EH (cell line): ENCODE results near the gene B3GALNT1.

Experiments used
- DNase-seq: peaks from one replicate; pipeline ENCODE4 v3.0.0-alpha.2; 2015; ENCODE audit warnings: low read depth

The B3GALNT1 gene, protein sequence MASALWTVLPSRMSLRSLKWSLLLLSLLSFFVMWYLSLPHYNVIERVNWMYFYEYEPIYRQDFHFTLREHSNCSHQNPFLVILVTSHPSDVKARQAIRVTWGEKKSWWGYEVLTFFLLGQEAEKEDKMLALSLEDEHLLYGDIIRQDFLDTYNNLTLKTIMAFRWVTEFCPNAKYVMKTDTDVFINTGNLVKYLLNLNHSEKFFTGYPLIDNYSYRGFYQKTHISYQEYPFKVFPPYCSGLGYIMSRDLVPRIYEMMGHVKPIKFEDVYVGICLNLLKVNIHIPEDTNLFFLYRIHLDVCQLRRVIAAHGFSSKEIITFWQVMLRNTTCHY

DNA sequence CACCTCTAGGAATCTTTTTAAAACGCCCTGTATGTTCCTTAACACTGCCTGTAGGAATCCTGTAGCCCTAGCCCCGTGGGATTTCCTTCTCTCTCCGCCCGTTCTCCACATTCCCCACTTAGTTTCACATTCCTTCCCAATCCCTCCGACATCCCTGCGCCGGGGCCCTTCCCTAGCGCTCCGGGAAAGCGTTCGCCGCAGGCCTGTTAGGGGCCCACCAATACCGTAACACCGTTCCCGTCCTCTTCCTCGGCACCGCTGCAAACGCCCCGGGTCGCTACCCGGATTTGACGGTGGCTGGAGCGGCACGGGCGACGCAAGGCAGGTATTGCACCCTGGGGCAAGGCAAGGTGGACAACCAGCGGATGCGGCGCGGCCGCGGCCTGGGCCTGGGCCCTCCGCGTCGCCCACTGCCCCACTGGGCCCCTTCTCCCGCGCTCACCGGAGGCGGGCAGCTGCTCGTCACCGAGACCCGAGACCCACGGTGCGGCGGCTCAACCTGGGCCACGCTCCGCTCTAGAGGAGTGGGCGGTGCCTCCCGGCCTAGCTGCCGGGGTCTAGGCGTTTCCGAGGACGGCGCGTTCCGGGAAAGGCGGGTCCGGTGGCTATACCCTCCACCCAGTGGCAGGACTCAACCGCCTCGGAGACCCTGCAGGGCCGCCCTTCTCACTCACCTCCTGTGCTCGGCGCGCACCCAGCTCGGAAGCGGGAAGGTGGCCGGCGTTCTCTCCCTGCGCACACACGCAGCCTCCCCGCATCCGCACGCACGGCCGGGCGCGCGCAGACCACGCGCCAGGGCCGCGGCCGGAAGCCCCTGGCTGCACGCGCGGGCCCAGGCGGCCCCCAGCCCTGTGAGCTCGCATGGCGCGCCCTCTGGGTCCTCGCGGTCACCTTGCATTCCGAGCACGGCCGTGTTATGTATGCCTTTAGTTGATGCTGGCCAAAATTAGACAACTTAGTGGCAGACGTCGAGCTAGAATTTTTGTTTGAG is at the start of gene B3GALNT1:
TSS of gene B3GALNT1 (minus strand) at position 789 of the 991 bp plus-strand sequence. CDS start 18,595 bp downstream, outside the sequence.
- peak; percentile 73 for DNase-seq

DNA sequence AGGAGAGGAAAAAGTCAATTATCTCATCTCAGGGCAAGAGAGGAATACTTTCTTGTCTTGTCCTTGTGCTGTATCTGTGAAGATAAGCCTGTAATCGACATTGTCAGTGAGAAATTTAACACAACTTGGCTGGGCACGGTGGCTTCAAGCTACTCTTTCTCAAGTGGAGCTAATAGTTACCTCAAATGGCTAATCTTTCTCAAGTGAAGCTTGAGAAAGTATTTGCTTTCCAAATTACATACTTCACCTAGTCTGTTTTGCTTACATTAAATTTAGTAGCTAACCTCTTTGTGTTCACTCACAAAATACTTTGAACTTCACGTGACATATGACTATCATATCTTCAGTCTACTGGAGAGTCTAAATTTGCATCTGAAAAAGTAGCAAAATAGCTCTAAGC is 48.3 kb upstream of the B3GALNT1 start:
- no peak for DNase-seq

DNA sequence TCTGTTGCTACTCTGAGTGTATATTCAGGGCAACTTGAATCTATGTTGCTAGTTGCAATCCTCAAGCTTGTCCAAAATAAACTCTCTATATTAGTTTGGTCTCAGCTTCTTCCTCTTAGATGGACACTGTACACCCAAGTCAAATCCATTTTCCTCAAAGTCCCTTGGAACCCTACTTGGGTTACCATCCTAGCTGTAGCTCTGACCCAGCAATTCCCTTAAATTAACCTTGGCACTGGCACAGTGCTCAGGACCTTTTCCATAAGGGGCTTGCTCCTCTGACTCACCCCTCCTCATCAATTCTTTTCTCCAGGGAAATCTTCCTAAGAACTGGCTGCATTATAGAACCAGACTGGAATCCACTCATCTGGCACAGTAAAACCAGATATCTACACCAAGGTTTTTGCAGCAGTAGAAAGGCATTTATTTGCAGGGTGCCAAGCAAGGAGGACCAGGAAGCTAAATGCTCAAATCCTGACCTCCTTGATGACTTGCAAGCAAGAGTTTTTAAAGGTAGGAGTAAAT is 44.9 kb upstream of the B3GALNT1 start:
- no peak for DNase-seq

DNA sequence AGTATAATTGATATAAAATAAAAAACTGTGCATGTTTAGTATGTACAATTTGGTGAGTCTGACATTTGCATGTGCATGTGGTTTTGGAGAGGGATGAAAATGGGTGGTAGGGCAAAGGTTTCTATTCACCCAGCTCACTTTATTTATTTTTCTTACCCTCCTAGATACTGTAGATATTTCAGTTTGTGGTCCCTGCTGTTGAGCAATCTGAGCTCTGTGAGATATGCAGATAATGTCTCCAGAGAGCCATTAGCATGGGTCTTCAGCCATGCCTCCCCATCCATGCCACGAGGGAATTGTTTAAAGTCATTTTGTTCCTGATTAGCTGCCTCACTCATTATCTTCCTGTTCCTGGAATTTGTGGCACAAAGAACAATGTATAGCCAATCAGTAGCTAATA is 44.4 kb upstream of the B3GALNT1 start:
- peak; percentile 67 for DNase-seq

DNA sequence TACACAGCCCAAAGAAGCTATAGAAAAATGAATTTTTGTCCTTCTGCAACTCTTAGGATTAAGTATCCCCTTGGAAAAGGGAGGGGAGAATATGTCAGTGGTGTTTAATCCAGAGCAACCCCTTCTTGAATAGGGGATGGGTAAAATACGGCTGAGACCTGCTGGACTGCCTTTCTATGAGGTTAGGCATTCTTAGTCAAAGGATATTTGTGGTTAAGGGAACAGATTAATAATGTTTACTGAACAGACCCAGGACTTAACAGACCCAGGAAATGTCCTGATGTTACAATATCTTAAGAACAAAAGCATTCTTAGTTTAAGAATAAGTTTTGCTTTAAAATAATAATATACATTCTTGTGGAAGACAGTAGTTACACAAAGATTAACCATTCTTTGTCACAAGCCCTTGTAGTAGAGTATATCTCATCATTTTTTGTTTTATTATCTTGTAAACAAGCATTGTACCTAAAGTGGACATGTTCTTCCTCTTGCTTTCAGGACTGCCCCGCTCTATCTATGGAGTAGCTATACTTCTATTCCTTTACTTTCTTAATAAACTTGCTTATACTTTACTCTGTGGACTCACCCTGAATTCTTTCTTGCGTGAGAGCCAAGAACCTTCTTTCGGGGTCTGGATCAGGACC is 43.8 kb upstream of the B3GALNT1 start:
- DNase-seq: peak; percentile 15

DNA sequence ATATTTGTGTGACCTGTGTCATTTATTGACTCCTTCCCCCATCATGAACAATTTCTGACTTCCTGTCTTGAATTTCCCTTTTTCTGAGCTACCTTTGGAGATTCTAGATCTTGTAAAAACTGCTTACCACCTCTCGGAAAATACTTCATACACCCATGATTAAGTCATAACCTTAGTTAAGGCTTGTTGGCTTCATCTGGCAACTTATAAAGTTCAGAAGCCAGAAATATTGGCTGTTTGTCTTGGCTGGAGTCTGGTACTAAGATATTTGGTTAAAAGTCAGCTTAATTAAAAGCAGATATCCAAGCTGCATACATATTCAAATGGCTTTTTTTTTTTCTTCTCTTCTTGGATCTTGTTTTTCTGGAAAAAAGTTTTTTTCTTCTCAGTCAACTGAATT is 37.3 kb upstream of the B3GALNT1 start:
- peak; percentile 69 for DNase-seq

- no peak for DNase-seq
Measured at GRCh38 chr3:161139686-161140085, 34.5 kb upstream of the B3GALNT1 start.

DNA sequence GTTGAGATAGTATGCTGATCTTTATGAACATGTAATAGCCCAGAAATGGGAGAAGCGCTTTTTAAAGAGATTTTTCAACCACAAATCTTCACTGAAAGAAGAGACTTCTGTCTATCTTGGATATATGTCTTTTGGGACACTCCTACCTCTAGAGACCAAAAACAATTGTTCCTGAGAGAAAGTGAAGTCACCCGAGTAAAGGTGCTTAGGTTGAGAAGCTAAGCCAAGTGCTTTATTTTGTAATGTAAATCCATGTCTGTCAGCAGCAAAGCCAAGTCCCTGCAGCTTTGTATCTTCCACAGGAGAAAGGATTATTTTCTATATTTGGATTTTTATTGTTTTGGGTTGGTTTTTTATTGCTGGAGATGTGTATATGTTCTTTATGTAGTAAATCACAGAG is 32.1 kb upstream of the B3GALNT1 start:
- DNase-seq: no peak

DNA sequence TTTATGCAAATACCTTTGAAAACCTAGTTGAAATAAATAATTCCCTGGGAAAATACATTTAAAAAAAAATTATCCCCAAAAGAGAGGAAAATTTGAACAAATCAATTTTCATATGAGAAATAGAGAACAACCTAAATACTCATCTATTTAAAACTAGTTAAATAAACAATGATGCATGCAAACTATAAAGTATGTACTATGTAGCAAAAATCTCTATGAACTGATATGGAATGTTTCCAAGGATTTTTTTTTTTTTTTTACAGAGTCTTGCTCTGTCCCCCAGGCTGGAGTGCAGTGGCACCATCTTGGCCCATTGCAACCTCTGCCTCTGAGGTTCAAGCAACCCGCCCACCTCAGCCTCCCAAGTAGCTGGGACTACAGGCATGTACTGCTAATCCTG is 27.2 kb upstream of the B3GALNT1 start:
- DNase-seq: no peak

DNA sequence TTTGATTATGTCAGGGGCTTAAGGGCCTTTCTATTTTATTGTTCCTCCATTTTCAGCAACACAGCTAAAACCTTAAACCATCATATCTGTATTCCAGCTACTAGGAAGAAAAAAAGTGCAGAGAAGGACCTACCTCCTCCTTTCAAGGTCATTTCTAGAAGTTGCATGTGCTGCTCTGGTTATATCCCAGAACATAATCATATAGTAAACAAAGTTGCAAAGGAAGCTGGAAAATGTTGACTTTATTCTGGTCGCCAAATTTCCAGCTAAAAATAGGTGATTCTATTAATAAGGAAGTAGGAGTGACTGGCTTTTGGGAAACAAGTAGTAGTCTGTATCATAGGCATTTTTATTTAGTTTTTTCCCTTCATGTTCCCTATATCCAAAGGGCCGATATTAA is 21.3 kb upstream of the B3GALNT1 start:
- no peak for DNase-seq

DNA sequence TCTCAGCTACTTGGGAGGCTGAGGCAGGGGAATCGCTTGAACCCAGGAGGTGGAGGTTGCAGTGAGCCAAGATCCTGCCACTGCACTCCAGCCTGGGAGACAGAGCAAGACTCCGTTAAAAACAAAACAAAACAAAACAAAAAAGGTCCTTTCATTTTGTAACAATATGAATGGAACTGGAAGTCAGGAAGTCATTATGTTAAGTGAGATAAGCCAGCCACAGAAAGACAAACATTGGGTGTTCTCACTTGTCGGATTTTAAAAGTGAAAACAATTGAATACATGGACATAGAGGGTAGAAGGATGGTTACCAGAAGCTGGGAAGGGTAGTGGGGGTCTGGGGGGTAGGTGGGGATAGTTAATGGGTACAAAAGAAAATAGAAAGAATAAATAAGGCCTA is 12.5 kb upstream of the B3GALNT1 start:
- no peak for DNase-seq

DNA sequence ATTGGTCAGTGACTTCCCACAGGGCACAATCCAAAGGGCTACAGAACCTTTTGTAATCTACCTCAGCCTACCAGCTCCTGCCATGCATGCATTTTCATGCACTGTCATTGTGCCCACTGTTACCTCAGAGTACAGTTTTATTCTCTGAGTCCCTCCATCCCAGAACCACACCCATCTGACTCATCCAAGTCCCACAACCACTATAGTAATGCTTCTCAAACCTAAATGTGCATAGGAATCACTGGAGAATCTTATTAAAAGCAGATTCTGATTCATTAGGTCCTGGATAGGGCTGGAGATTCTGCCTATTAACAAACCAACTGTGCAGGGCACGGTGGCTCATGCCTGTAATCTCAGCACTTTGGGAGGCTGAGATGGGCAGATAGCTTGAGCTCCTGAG is 3.7 kb upstream of the B3GALNT1 start:
- peak; percentile 38 for DNase-seq

DNA sequence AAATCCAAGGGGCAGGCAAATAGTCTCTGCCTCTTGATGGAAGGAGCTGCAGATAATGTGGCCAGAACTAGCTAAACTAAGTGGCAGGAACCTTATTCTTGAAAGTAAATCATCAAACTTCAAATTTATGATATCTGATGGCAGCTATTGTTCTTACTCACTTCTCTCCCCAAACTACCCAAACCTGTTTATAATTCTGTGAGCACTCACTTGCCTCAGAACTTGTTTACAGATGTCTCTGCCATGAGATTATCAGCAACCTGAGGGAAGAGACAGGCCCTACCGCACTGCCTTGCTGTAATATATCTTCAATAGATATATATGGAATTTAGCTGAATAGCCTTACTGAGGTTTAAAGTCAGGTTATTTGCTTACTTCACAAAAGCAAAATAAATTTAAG is 2.2 kb upstream of the B3GALNT1 start:
- no peak for DNase-seq

DNA sequence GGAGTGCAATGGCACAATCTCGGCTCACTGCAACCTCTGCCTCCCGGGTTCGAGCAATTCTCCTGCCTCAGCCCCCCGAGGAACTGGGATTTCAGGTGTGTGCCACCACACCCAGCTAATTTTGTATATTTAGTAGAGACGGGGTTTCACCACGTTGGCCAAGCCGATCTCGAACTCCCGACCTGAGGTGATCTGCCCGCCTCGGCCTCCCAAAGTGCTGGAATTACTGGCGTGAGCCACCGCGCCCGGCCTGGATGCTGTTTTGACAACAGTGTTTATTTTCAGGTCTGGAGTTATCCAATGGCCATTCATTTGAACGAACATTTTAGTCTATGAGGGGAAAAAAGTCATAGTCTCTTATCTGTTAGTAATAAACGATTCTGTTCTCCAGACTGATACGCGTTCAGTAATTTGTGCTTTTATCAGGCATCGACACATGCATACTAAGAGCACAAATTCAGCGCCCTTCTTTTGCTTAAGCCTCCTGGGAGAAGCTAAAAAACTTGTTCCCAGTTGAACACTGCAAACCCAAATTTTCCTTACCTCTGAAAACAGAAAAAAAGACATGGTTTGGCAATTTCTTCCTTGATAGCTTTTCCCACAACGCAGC is 1.3 kb downstream of the B3GALNT1 start:
- DNase-seq: no peak

DNA sequence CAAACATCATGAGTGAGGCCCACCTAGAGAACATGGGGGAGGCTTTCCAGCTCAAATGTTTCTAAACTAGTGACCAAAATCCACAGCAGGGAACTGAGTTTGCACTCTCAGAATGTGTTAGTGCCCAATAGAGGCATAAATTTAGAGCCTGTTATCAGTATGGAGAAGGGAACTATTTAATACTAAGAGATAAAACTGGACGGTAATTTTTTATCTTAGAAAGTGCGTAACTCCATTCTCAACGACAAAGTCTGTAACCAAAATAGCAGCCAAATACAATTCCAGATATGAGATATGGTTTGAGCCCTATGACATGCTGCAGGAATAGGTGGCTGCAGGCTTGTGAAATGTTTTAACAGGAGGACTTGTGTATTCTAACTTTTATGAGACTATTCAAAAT is 3.5 kb downstream of the B3GALNT1 start:
- no peak for DNase-seq

GRCh38 chr3:161100994-161101393 is 4.2 kb downstream of the B3GALNT1 start:
- DNase-seq: no peak

DNA sequence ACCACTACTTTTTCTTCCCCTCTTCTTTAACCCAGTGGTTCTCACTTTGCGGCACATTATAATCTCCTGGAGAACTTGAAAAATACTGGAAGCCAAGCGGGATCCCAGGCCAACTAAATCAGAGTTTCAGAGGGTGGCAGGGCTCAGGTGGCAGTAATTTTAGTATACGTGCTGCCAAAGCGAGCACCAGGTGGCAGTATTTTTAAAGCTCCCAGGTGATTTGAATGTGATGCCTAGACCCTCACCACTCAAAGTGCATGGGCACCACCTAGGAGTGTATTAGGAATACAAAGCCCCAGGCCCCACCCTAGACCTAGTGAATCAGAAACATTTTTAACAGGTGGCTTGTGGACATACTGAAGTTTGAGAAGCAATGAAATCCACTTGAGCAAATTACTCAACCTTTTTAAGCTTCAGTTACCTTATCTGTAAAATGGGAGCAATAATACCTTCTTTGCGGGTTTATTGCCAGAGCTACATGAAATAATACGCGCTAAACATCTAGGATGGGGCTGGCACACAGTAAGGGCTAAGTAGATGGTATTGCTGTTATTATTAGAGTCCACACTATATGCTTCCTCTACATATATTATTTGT is 8.3 kb downstream of the B3GALNT1 start:
- DNase-seq: peak; percentile 11

- DNase-seq: no peak
Measured at GRCh38 chr3:161093895-161094294, 11.3 kb downstream of the B3GALNT1 start.

- DNase-seq: no peak
Measured at GRCh38 chr3:161084277-161084676, 20.9 kb downstream of the B3GALNT1 start.

DNA sequence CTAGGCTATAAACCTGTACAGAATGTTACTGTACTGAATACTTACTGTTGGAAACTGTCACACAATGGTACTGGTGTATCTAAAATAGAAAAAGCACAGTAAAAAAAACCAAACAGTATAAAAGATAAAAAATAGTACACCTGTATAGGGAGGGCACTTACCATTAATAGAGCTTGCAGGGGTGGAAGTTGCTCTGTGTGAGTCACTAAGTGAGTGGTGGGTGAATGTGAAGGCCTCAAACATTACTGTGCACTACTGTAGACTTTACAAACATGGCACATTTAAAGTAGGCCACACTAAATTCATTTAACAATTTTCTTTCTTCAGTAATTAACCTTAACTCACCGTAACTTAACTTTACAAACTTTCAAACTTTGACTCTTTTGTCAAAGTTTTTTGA is 22.0 kb downstream of the B3GALNT1 start:
- no peak for DNase-seq

- no peak for DNase-seq
Measured at GRCh38 chr3:161082063-161082462, 23.1 kb downstream of the B3GALNT1 start.
